Stimulated activated naive B cell treated with anti-CD40 and anti-IgM and Interleukin-4, amounts not matched to agents 10 μg/mL and 1 μg/mL and 100 μg/mL, for 72 hours (primary cell): ENCODE measurements around the gene ANXA5.
A peak's percentile ranks its signal among the peaks of the same experiment; 100 is the strongest.
"Not testable (repeated sequence)": the region's sequence is repeated elsewhere in the genome, so short reads cannot be mapped to it uniquely, and the experiment has no call there.

ENCODE experiments used
- ATAC-seq, 2 donors: fragments of 150-1000 bp; cut with Tn5 transposase; replicated peaks; 2 replicates each; pipeline ENCODE4 v1.10.0; 2021; ENCODE audit warnings: moderate library complexity in 1 of 2
- DNase-seq: peaks from one replicate; pipeline ENCODE4 v3.0.0; 2021
- H3K27ac Mint-ChIP-seq: one replicate; pipeline ENCODE4 v1.8.0; 2022; ENCODE audit warnings: mild to moderate bottlenecking, mixed read lengths
- H3K27me3 Mint-ChIP-seq, 2 donors: one replicate each; pipeline ENCODE4 v1.8.0; 2022; ENCODE audit warnings: mixed read lengths in 2 of 2
- H3K36me3 Mint-ChIP-seq, 2 donors: one replicate each; pipeline ENCODE4 v1.8.0; 2022; ENCODE audit warnings: mixed read lengths in 2 of 2, mild to moderate bottlenecking in 1 of 2
- H3K4me1 Mint-ChIP-seq, 2 donors: one replicate each; pipeline ENCODE4 v1.8.0; 2022; ENCODE audit warnings: mixed read lengths in 2 of 2, mild to moderate bottlenecking in 1 of 2
- H3K4me3 Mint-ChIP-seq, 2 donors: one replicate each; pipeline ENCODE4 v1.8.0; 2022; ENCODE audit warnings: mild to moderate bottlenecking in 2 of 2, mixed read lengths in 2 of 2, moderate library complexity in 1 of 2
- H3K9me3 Mint-ChIP-seq, 2 donors: one replicate each; pipeline ENCODE4 v1.8.0; 2022; ENCODE audit warnings: mixed read lengths in 2 of 2, mild to moderate bottlenecking in 1 of 2

ANXA5 gene

DNA sequence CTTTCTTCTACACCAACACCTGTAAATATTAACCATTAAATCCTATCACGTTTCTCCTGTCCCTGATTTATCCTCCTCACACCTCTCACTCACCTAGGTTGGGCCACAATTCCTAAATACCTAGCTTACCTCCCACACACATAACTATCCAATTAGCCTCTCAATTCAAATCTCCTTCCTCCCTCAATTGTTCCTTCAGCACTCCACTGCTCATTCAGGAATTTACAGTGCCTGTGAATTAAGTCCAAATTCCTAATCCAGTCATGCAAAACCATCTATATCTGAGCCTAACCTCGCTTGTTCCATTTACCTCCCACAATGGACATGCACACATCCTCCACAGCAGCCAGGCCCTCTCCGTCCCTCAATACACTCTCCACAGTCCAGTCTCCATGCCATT is 17.5 kb downstream of the ANXA5 start:
- peaks cover 32 to 43% of the 10 kb centered on the region in 2 donors for H3K36me3 Mint-ChIP-seq

GRCh38 chr4:121677524-121677923 is 19.3 kb downstream of the ANXA5 start:
- ATAC-seq (no peak), DNase-seq (no peak)
- no peak overlapping the region for H3K4me3 Mint-ChIP-seq
- H3K4me1 Mint-ChIP-seq = no peaks in the 10 kb centered on the region
- H3K9me3 Mint-ChIP-seq = no peaks in the 10 kb centered on the region
- peaks cover 35 to 45% of the 10 kb centered on the region in 2 donors for H3K36me3 Mint-ChIP-seq
- H3K27ac Mint-ChIP-seq = no peak overlapping the region
- H3K27me3 Mint-ChIP-seq = no peaks in the 10 kb centered on the region

More for the DNA sequence above, 17.5 kb downstream of the ANXA5 start:
- no peaks in the 10 kb centered on the region for H3K27me3 Mint-ChIP-seq
- H3K27ac Mint-ChIP-seq = no peak overlapping the region
- ATAC-seq (no peak), DNase-seq (no peak)
- H3K9me3 Mint-ChIP-seq = no peaks in the 10 kb centered on the region
- H3K4me3 Mint-ChIP-seq = no peak overlapping the region
- H3K4me1 Mint-ChIP-seq = no peaks in the 10 kb centered on the region

DNA sequence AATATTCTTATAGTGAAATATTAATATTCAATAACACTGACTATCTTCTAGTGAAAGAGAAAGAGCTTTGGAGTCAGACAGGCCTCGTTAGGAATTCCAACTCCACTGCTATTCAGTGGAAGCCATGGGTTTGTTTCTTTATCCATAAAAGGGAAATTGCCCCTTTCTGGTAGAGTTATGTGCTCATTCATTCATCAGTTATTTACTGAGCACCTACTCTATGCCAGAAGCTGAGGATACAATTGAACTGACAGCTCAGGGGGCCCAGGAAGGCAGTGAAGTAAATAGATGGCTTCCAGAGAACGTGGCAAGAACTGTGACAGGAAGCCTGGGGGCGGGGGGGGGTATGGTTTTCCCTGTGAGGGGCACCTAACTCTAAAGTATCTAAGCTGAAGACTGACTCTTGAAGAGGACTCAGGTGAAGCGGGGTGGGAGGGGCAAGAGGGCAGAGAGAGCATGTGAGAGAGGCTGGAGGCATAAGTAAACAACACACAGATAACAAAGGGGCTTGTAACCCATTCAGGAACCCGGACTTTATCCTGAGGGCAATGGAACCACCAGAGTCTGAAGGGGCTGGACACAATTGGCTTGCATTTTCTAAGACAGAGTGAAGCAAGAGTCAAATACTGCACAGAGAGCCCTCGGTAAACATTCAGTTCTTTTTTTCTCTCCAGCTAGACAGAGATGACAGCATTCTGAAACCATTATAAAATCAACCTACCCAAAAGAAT is 20.3 kb downstream of the ANXA5 start:
- Mint-ChIP-seq H3K36me3 (peaks cover 45 to 54% of the 10 kb centered on the region in 2 donors), H3K4me3 (no peak overlapping the region), H3K4me1 (no peaks in the 10 kb centered on the region), H3K9me3 (no peaks in the 10 kb centered on the region), H3K27ac (no peak overlapping the region), H3K27me3 (no peaks in the 10 kb centered on the region)
- DNase-seq (no peak), ATAC-seq (no peak)

DNA sequence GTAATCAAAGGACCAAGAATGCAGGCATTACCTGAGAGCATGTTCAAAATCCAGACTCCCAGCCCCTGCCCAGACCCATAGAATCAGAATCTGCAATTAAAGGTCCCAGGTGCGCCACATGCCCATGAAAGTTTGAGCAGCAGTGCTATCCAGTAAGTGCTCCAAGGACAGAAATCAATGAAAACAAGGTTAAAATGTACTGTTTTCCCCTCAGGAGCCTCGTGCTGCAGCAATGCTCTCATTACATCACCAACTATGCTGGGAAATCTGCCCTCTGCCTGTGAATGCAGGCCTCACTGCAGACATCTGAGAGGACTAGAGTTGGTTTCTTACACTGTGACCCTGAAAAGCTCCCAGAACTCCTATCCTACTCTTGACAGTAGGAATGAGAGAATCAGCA is 21.1 kb downstream of the ANXA5 start:
- ATAC-seq (no peak), DNase-seq (no peak)
- Mint-ChIP-seq H3K9me3 (no peaks in the 10 kb centered on the region), H3K36me3 (peaks cover 45 to 58% of the 10 kb centered on the region in 2 donors), H3K4me1 (no peaks in the 10 kb centered on the region), H3K27ac (no peak overlapping the region), H3K4me3 (no peak overlapping the region), H3K27me3 (no peaks in the 10 kb centered on the region)

GRCh38 chr4:121674696-121675095 is 22.1 kb downstream of the ANXA5 start:
- no peaks in the 10 kb centered on the region for H3K9me3 Mint-ChIP-seq
- DNase-seq = no peak
- no peaks in the 10 kb centered on the region for H3K4me1 Mint-ChIP-seq
- no peak for ATAC-seq
- H3K36me3 Mint-ChIP-seq = peaks cover 35 to 53% of the 10 kb centered on the region in 2 donors
- H3K4me3 Mint-ChIP-seq = no peak overlapping the region
- H3K27ac Mint-ChIP-seq = no peak overlapping the region
- no peaks in the 10 kb centered on the region for H3K27me3 Mint-ChIP-seq

DNA sequence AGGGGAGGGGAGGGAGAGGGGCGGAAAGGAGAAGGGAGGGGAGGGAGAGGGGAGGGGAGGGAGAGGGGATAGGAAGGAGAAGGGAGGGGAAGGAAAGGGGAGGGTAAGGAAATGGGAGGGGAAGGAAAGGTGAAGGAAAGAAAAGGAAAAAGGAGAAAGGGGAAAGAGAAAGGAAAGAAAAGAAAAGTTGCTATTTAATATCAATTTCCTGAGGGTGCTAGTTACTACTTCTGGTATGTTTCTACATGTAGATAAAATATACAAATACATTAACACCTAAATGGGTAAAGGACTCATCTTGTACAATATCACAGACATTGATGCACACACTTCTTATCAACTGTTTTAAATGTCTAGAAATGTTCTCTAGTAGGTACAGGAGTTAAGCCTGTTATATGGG is 22.6 kb downstream of the ANXA5 start:
- ATAC-seq = no peak
- H3K36me3 Mint-ChIP-seq = peaks cover 36 to 54% of the 10 kb centered on the region in 2 donors
- no peak for DNase-seq
- H3K4me3 Mint-ChIP-seq = no peak overlapping the region
- H3K27ac Mint-ChIP-seq = no peak overlapping the region
- no peaks in the 10 kb centered on the region for H3K4me1 Mint-ChIP-seq
- no peaks in the 10 kb centered on the region for H3K9me3 Mint-ChIP-seq
- no peaks in the 10 kb centered on the region for H3K27me3 Mint-ChIP-seq

DNA sequence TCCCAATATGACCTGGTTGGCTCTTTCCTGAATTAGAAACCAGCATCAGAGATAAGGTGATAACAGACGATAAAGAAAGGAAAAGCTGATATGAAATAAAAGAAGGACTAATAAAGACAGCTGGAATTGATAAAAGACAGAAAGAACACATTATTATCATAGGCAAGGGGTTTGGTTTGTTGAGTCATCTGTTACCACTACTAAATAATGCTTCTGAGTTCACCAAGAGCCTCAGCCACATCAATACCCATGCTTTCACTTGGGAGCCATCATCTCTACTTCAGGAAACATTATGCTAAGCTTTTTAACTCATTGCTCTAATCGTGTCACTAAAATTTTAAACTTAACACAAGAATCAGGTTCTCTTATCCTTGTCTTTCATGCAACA is 27.6 kb downstream of the ANXA5 start:
- H3K4me3 Mint-ChIP-seq = no peak overlapping the region
- no peaks in the 10 kb centered on the region for H3K4me1 Mint-ChIP-seq
- no peak for ATAC-seq
- H3K36me3 Mint-ChIP-seq = peaks cover 35 to 55% of the 10 kb centered on the region in 2 donors
- no peaks in the 10 kb centered on the region for H3K9me3 Mint-ChIP-seq
- H3K27me3 Mint-ChIP-seq = no peaks in the 10 kb centered on the region
- no peak overlapping the region for H3K27ac Mint-ChIP-seq
- no peak for DNase-seq

DNA sequence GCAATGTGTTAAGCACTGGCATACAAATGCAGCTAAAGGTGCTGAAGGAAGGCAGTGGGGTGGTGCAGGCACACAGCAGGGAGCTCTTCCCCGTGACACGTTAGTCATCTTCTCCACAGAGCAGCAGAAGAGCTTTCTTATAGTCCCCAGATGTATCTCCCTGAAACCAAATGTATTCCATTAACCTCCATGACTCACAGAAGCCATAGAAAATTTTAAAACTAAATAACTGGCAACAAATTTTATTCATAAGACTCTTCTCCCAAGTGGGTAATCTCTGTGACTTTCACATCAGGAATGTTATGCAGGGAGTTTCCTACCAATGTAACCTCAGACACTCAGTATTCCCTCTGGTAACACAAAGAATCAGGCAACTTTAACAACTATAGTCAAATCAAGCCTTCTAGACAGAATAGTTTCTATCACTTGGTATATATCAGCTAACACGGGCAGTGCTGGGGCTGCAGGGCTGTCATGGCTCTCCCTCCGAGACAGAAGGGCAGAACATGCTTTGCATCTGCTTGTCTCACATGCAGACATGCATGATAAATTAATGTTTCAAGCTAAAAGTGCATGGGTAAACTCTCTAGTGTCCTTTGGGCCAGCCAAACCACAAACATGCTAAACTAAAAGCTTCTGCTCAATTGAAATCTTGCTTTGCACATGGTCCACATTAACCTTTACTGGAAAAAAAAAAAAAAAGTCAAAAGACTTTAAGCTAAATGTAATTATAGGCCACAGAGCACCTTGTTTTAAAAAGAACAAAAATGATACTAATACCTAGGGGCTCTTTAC is 28.2 kb downstream of the ANXA5 start:
- H3K4me1 Mint-ChIP-seq = no peaks in the 10 kb centered on the region
- no peaks in the 10 kb centered on the region for H3K27me3 Mint-ChIP-seq
- H3K27ac Mint-ChIP-seq = no peak overlapping the region
- peaks cover 37 to 61% of the 10 kb centered on the region in 2 donors for H3K36me3 Mint-ChIP-seq
- DNase-seq (no peak), ATAC-seq (no peak)
- H3K9me3 Mint-ChIP-seq = no peaks in the 10 kb centered on the region
- no peak overlapping the region for H3K4me3 Mint-ChIP-seq

GRCh38 chr4:121666091-121666679 is 30.6 kb downstream of the ANXA5 start:
- Mint-ChIP-seq H3K27ac (no peak overlapping the region), H3K36me3 (peaks cover 25 to 49% of the 10 kb centered on the region in 2 donors), H3K9me3 (no peaks in the 10 kb centered on the region), H3K27me3 (no peaks in the 10 kb centered on the region), H3K4me3 (no peak overlapping the region), H3K4me1 (no peaks in the 10 kb centered on the region)
- DNase-seq (no peak), ATAC-seq (no peak)

GRCh38 chr4:121665371-121665770 is 31.4 kb downstream of the ANXA5 start:
- H3K4me3 Mint-ChIP-seq = no peak overlapping the region
- H3K9me3 Mint-ChIP-seq = peaks cover 0 to 3% of the 10 kb centered on the region in 2 donors
- ATAC-seq = no peak
- no peaks in the 10 kb centered on the region for H3K4me1 Mint-ChIP-seq
- H3K36me3 Mint-ChIP-seq = peaks cover 25 to 48% of the 10 kb centered on the region in 2 donors
- no peak overlapping the region for H3K27ac Mint-ChIP-seq
- H3K27me3 Mint-ChIP-seq = no peaks in the 10 kb centered on the region
- no peak for DNase-seq

- no peak for DNase-seq
- Mint-ChIP-seq H3K36me3 (peaks cover 17 to 32% of the 10 kb centered on the region in 2 donors), H3K27ac (no peak overlapping the region), H3K4me1 (no peaks in the 10 kb centered on the region), H3K27me3 (peaks cover 0 to 3% of the 10 kb centered on the region in 2 donors), H3K9me3 (peaks cover 0 to 3% of the 10 kb centered on the region in 2 donors), H3K4me3 (no peak overlapping the region)
- no peak for ATAC-seq
Observed at GRCh38 chr4:121662225-121662624, 34.6 kb downstream of the ANXA5 start.

- H3K4me1 Mint-ChIP-seq, H3K4me3 Mint-ChIP-seq: not testable (repeated sequence)
Observed at GRCh38 chr4:121660175-121660933, 36.4 kb downstream of the ANXA5 start.

DNA sequence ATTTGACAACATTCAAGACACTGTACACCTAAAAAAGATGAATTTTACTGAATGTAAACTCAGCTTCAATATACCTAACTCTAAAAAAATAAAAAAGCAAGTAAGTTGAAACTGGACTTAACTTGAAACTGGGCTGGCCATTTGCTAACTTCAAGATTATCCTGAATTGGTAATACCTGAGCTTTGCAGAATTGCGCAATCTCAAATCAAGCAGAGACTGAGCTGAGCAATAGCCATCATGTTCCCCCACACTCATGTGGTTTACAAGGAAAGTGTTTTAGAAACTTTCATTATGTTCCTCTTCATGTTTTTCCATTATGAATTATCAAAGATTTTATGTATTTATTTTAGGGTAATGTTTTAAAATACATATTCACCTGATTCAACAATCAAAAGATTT is 38.7 kb downstream of the ANXA5 start:
- DNase-seq (no peak), ATAC-seq (no peak)
- Mint-ChIP-seq H3K9me3 (peaks cover 4 to 5% of the 10 kb centered on the region in 2 donors), H3K4me3 (no peak overlapping the region), H3K4me1 (peaks cover 5 to 11% of the 10 kb centered on the region in 2 donors), H3K36me3 (peaks cover 2 to 7% of the 10 kb centered on the region in 2 donors), H3K27me3 (peaks cover 0 to 7% of the 10 kb centered on the region in 2 donors), H3K27ac (no peak overlapping the region)

More at GRCh38 chr4:121660175-121660933, 36.4 kb downstream of the ANXA5 start:
- not testable (repeated sequence) for DNase-seq, H3K9me3 Mint-ChIP-seq, H3K27ac Mint-ChIP-seq, ATAC-seq, H3K27me3 Mint-ChIP-seq
- peaks cover 10 to 18% of the 10 kb centered on the region in 2 donors for H3K36me3 Mint-ChIP-seq

DNA sequence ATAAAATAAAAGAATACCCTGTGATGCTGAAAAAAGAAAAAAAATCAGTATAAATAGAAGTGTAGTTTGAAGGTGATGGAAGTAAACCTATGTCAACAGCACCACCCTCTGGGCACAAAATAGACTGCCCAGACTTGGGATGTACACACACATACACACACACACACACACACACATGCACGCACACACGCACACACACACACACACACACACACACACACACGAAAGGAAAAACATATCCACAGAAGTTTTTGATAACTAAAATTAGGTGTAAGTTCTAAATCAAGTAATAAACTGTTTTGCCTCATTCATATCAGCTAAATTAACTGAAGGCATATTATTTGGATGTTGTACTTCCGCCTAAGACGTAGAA is 40.5 kb downstream of the ANXA5 start:
- peaks cover 4 to 10% of the 10 kb centered on the region in 2 donors for H3K9me3 Mint-ChIP-seq
- H3K4me1 Mint-ChIP-seq = peaks cover 11 to 15% of the 10 kb centered on the region in 2 donors
- DNase-seq (no peak), ATAC-seq (peak in 1 of 2 donors; percentile 49)
- peaks cover 7 to 10% of the 10 kb centered on the region in 2 donors for H3K27me3 Mint-ChIP-seq
- no peak overlapping the region for H3K4me3 Mint-ChIP-seq
- no peak overlapping the region for H3K27ac Mint-ChIP-seq
- peaks cover 3 to 8% of the 10 kb centered on the region in 2 donors for H3K36me3 Mint-ChIP-seq
